IMR-90 (cell line): ENCODE data around the gene L3MBTL4. TPM values are rescaled to one million over a fixed set of nuclear protein-coding genes. Genes with fewer than 3 reads are reported as not detected.

Source experiments
- ATAC-seq: fragments of 200-7000 bp; cut with Tn5 transposase; 2 replicates; pipeline ENCODE4 v1.9.1; 2020; ENCODE audit warnings: low read depth, mild to moderate bottlenecking, moderate library complexity
- BruUV-seq: library from RNA; stranded (reverse); fragments of 400-500 nt; replicated peaks from 2 replicates; lab custom pipeline; 2021; lab: Mats Ljungman, UMichigan
- CTCF ChIA-PET: fragments of 300-600 bp; formaldehyde crosslinking; extraction: SDS; loops from one replicate; lab custom pipeline; 2021; ENCODE audit warnings: antibody characterized with exemption; lab: Yijun Ruan, JAX
- POLR2A ChIA-PET: fragments of 300-600 bp; sonication (Branson Sonifier 250); formaldehyde crosslinking; loops from one replicate; lab custom pipeline; 2022; ENCODE audit warnings: antibody characterized with exemption; ENCODE audit not compliant: unreplicated experiment; lab: Charles Lee
- DNase-seq: peaks from one replicate; pipeline ENCODE4 v3.0.0; 2013
- H2AFZ ChIP-seq: replicated peaks from 2 replicates; pipeline ENCODE3; 2013; ENCODE audit warnings: low read length, mild to moderate bottlenecking; ENCODE audit not compliant: poor library complexity
- H2AK5ac ChIP-seq: 2 replicates; pipeline ENCODE4 v1.6.1; 2013; ENCODE audit warnings: low read depth, low read length, inconsistent platforms
- H2AK9ac ChIP-seq: replicated peaks from 2 replicates; pipeline ENCODE3; 2013; ENCODE audit warnings: mild to moderate bottlenecking, low read depth, low read length, moderate library complexity; ENCODE audit not compliant: poor library complexity
- H2BK120ac ChIP-seq: 2 replicates; pipeline ENCODE4 v1.6.1; 2013; ENCODE audit warnings: low read depth, low read length, inconsistent platforms
- H2BK15ac ChIP-seq: 3 replicates; pipeline ENCODE4 v1.6.1; 2013; ENCODE audit warnings: low read depth, low read length, inconsistent platforms
- H2BK20ac ChIP-seq: 2 replicates; pipeline ENCODE4 v1.6.1; 2013; ENCODE audit warnings: low read depth, mild to moderate bottlenecking, inconsistent platforms, low read length, moderate library complexity
- H2BK5ac ChIP-seq: 2 replicates; pipeline ENCODE4 v1.6.1; 2013; ENCODE audit warnings: mild to moderate bottlenecking, low read depth, low read length, inconsistent platforms; ENCODE audit not compliant: poor library complexity, severe bottlenecking
- H3K14ac ChIP-seq: replicated peaks from 2 replicates; pipeline ENCODE4 v1.6.1; 2013; ENCODE audit warnings: low read depth, low read length, inconsistent platforms
- H3K18ac ChIP-seq: 2 replicates; pipeline ENCODE4 v1.6.1; 2013; ENCODE audit warnings: low read depth, low read length, control low read depth
- H3K23ac ChIP-seq: 2 replicates; pipeline ENCODE4 v1.6.1; 2013; ENCODE audit warnings: low read depth, low read length, inconsistent platforms
- H3K27ac ChIP-seq: 2 replicates; pipeline ENCODE4 v1.5.1; 2013; ENCODE audit warnings: mild to moderate bottlenecking, control low read depth, low read length; ENCODE audit not compliant: insufficient read depth
- H3K27me3 ChIP-seq: 2 replicates; pipeline ENCODE4 v1.6.1; 2013; ENCODE audit warnings: low read length; ENCODE audit not compliant: control insufficient read depth, insufficient read depth
- H3K36me3 ChIP-seq: 2 replicates; pipeline ENCODE4 v1.6.1; 2013; ENCODE audit warnings: low read length, mixed read lengths; ENCODE audit not compliant: control insufficient read depth, insufficient read depth
- H3K4ac ChIP-seq: 2 replicates; pipeline ENCODE4 v1.6.1; 2013; ENCODE audit warnings: low read depth, low read length, inconsistent platforms
- H3K4me1 ChIP-seq: 2 replicates; pipeline ENCODE4 v1.6.1; 2013; ENCODE audit warnings: low read length, mixed read lengths; ENCODE audit not compliant: control insufficient read depth, insufficient read depth
- H3K4me2 ChIP-seq: 2 replicates; pipeline ENCODE4 v1.6.1; 2013; ENCODE audit warnings: low read depth, mild to moderate bottlenecking, control low read depth, low read length, moderate library complexity
- H3K4me3 ChIP-seq: 2 replicates; pipeline ENCODE4 v1.5.1; 2013; ENCODE audit warnings: low read depth, mild to moderate bottlenecking, control low read depth, low read length, moderate library complexity; ENCODE audit not compliant: insufficient read depth
- H3K56ac ChIP-seq: 2 replicates; pipeline ENCODE4 v1.6.1; 2013; ENCODE audit warnings: low read length, inconsistent platforms; ENCODE audit not compliant: insufficient read depth; ENCODE audit errors: extremely low read depth
- H3K79me1 ChIP-seq, 2 experiments: 2 replicates each; pipeline ENCODE4 v1.6.1; 2013; ENCODE audit warnings: low read length in 2 of 2, inconsistent platforms in 1 of 2, low read depth in 1 of 2
- H3K9ac ChIP-seq: 2 replicates; pipeline ENCODE4 v1.6.1; 2013; ENCODE audit warnings: low read depth, low read length, control low read depth
- H3K9me1 ChIP-seq: 2 replicates; pipeline ENCODE4 v1.6.1; 2013; ENCODE audit warnings: low read length, inconsistent platforms; ENCODE audit not compliant: insufficient read depth
- H3K9me3 ChIP-seq: 2 replicates; pipeline ENCODE4 v1.6.1; 2013; ENCODE audit warnings: low read length; ENCODE audit not compliant: control insufficient read depth, insufficient read depth
- H4K20me1 ChIP-seq: 2 replicates; pipeline ENCODE4 v1.6.1; 2013; ENCODE audit warnings: low read length, inconsistent platforms; ENCODE audit not compliant: insufficient read depth
- H4K5ac ChIP-seq: 2 replicates; pipeline ENCODE4 v1.6.1; 2013; ENCODE audit warnings: mild to moderate bottlenecking, low read depth, low read length, control low read depth
- H4K8ac ChIP-seq, 2 experiments: 2 replicates each; pipeline ENCODE4 v1.6.1; 2013; ENCODE audit warnings: low read depth in 2 of 2, low read length in 2 of 2, control low read depth in 1 of 2, inconsistent platforms in 1 of 2
- H4K91ac ChIP-seq: 2 replicates; pipeline ENCODE4 v1.6.1; 2013; ENCODE audit warnings: low read depth, low read length, inconsistent platforms; ENCODE audit not compliant: insufficient read depth
- ELK1 ChIP-seq: fragments of 150-350 bp; IDR thresholded peaks from 2 replicates; pipeline ENCODE4 v1.6.1; 2016; ENCODE audit warnings: low read depth, mild to moderate bottlenecking, low read length, moderate library complexity, borderline replicate concordance
- MAFK ChIP-seq: IDR thresholded peaks from 2 replicates; pipeline ENCODE4 v1.6.1; 2012; ENCODE audit warnings: low read depth, low read length, improper control_type of control experiment
- RFX5 ChIP-seq: IDR thresholded peaks from 2 replicates; pipeline ENCODE4 v1.8.0; 2012; ENCODE audit warnings: low read depth, mild to moderate bottlenecking, low read length, moderate library complexity
- WGBS, 2 experiments: methylation state at CpG; one replicate each; pipeline versions ENCODE4 v1.1.5 to v1.1.7; 2013; ENCODE audit warnings: missing lambda C conversion rate in 2 of 2; ENCODE audit not compliant: insufficient read length in 1 of 2; ENCODE audit errors: extremely low coverage in 2 of 2; 5-methylcytosine and 5-hydroxymethylcytosine counted together
- dilution Hi-C: fragments of 300-500 bp; cut with HindIII; formaldehyde crosslinking; loops from one replicate; pipeline ENCODE4 v1.14.3; 2018; ENCODE audit warnings: low sequenced_read_pairs; ENCODE audit not compliant: unreplicated experiment
- in situ Hi-C: fragments of 300-500 bp; cut with MboI; formaldehyde crosslinking; loops from 3 replicates; pipeline ENCODE4 v1.14.3; 2019; ENCODE audit warnings: low sequenced_read_pairs, inconsistent platforms, mixed read lengths
- intact Hi-C: fragments of 100-400 bp; cut with micrococcal nuclease; formaldehyde crosslinking; loops from 2 replicates; pipeline ENCODE4 v1.10.0; 2022
- polyA plus RNA-seq, 3 experiments: library from polyadenylated mRNA; depleted of rRNA; stranded (reverse); fragments of >200 nt; gene quantifications; 2 replicates each; pipeline ENCODE4 v1.2.3, GENCODE V29; 2012; ENCODE audit warnings: low replicate concordance in 1 of 3
- total RNA-seq: library from RNA; depleted of rRNA; stranded (reverse); fragments of >200 nt; gene quantifications from 2 replicates; pipeline ENCODE4 v1.2.3, GENCODE V29; 2012

The L3MBTL4 gene
- total and polyA plus RNA-seq, 2 of the 4 experiments (the other 2 are of a cell fraction) = under 0.01 to 0.02 TPM

- no peak overlapping the region for H3K4me2 ChIP-seq
- POLR2A ChIA-PET = no interaction called here
- H3K27me3 ChIP-seq = no peaks in the 10 kb centered on the region
- H2AFZ ChIP-seq = no peak overlapping the region
- intact Hi-C loops (no loop called here), dilution Hi-C loops (no loop called here), in situ Hi-C loops (no loop called here)
- no CpG with 5 or more reads among the region's 5 CpGs for whole genome bisulfite sequencing, 2 experiments
- ATAC-seq (no peak), DNase-seq (no peak)
- H4K5ac ChIP-seq = no peak overlapping the region
- no peaks in the 10 kb centered on the region for H3K79me1 ChIP-seq
- H2BK120ac ChIP-seq = no peak overlapping the region
- no peak overlapping the region for H3K56ac ChIP-seq
- H3K4ac ChIP-seq = no peak overlapping the region
- no peak overlapping the region for H3K9ac ChIP-seq
- no peaks in the 10 kb centered on the region for H3K36me3 ChIP-seq
- no peak overlapping the region for H3K4me3 ChIP-seq
- H3K4me1 ChIP-seq = no peaks in the 10 kb centered on the region
- H2AK5ac ChIP-seq = no peak overlapping the region
- H2BK15ac ChIP-seq = no peak overlapping the region
- no peak overlapping the region for H4K8ac ChIP-seq
- H4K20me1 ChIP-seq = no peaks in the 10 kb centered on the region
- H3K18ac ChIP-seq = no peak overlapping the region
- TF ChIP-seq MAFK (no peak), ELK1 (no peak), RFX5 (no peak)
- H3K9me3 ChIP-seq = no peaks in the 10 kb centered on the region
- no peak overlapping the region for H4K91ac ChIP-seq
- no peak overlapping the region for H2BK20ac ChIP-seq
- H3K27ac ChIP-seq = no peak overlapping the region
- no peak overlapping the region for H2AK9ac ChIP-seq
- CTCF ChIA-PET = no interaction called here
- H3K23ac ChIP-seq = no peak overlapping the region
- H3K9me1 ChIP-seq = no peaks in the 10 kb centered on the region
- no TSS peak for BruUV-seq
- H3K14ac ChIP-seq = no peak overlapping the region
- no peak overlapping the region for H2BK5ac ChIP-seq
Measured at GRCh38 chr18:6423289-6423688, 8.6 kb upstream of the L3MBTL4 start.
